Sigmoid colon (tissue), 7 donors: ENCODE measurements around the gene CTXND2. TPM values are rescaled to one million over a fixed set of nuclear protein-coding genes. Genes with fewer than 3 reads are reported as not detected.

ENCODE experiments used
- DNase-seq: peaks from one replicate; pipeline ENCODE4 v3.0.0-alpha.2; 2019
- H3K27ac ChIP-seq, 4 donors: fragments of 200-600 bp; sonication (generic); one replicate each; pipeline ENCODE4 v1.5.1; 2016 to 2019; ENCODE audit warnings: mild to moderate bottlenecking in 1 of 4
- H3K27me3 ChIP-seq, 3 donors: fragments of 200-600 bp; sonication (generic); one replicate each; pipeline ENCODE4 v1.5.1; 2019; ENCODE audit warnings: mild to moderate bottlenecking in 1 of 3
- H3K36me3 ChIP-seq, 4 donors: fragments of 200-600 bp; sonication (generic); one replicate each; pipeline ENCODE4 v1.5.1; 2016 to 2019
- H3K4me1 ChIP-seq, 4 donors: fragments of 200-600 bp; sonication (generic); one replicate each; pipeline ENCODE4 v1.5.1; 2017 to 2019
- H3K4me3 ChIP-seq, 4 donors: fragments of 200-600 bp; sonication (generic); one replicate each; pipeline ENCODE4 v1.5.1; 2017 to 2019; ENCODE audit warnings: mild to moderate bottlenecking in 2 of 4, moderate library complexity in 1 of 4
- H3K9me3 ChIP-seq, 4 donors: fragments of 200-600 bp in 3 of 4; sonication (generic) in 3 of 4; one replicate each; pipeline versions ENCODE4 v1.5.1 to v1.6.1; 2013 to 2019
- EP300 ChIP-seq, 4 donors: sonication (generic); formaldehyde crosslinking; IDR thresholded peaks; one replicate each; pipeline ENCODE4 v1.6.1; 2017; ENCODE audit warnings: antibody characterized with exemption in 4 of 4
- POLR2A ChIP-seq, 2 donors: fragments of 450-650 bp; IDR thresholded peaks; one replicate each; pipeline ENCODE4 v1.6.1; 2016; ENCODE audit warnings: antibody characterized with exemption in 2 of 2, mild to moderate bottlenecking in 2 of 2, moderate library complexity in 2 of 2
- POLR2AphosphoS5 ChIP-seq, 4 donors: sonication (generic); formaldehyde crosslinking; IDR thresholded peaks; one replicate each; pipeline ENCODE4 v1.6.1; 2017; ENCODE audit warnings: antibody characterized with exemption in 4 of 4
- WGBS, 2 donors: extraction: QIAGEN DNeasy Blood & Tissue Kit; methylation state at CpG; one replicate each; pipeline ENCODE4 v1.1.7; 2013; 5-methylcytosine and 5-hydroxymethylcytosine counted together
- intact Hi-C: fragments of 100-400 bp; cut with DNase I; formaldehyde crosslinking; loops from one replicate; pipeline ENCODE4 v1.15.1; 2023
- polyA plus RNA-seq, 3 donors: library from polyadenylated mRNA; stranded (reverse); fragments of 200-250 nt; gene quantifications; one replicate each; pipeline ENCODE4 v1.2.3, GENCODE V29; 2013
- total RNA-seq, 4 donors: library from RNA; depleted of rRNA; stranded (reverse); fragments of >200 nt; gene quantifications; one replicate each; pipeline ENCODE4 v1.1.0, GENCODE V29; 2016
- TF ChIP-seq, protein P1 (sequence below), 4 experiments: fragments of 450-650 bp in 3 of 4; fragments of 200-600 bp in 1 of 4; IDR thresholded peaks; one replicate each; pipeline ENCODE4 v1.5.1; 2016 to 2019; ENCODE audit warnings: antibody characterized with exemption in 4 of 4, mild to moderate bottlenecking in 3 of 4, moderate library complexity in 2 of 4
- donor health status: healthy with polysubstance abuse.
- donor health status: Bipolar disorder and iron deficiency.
- donor health status: healthy.

CTXND2 gene
- total and polyA plus RNA-seq, 7 donors = not detected

DNA sequence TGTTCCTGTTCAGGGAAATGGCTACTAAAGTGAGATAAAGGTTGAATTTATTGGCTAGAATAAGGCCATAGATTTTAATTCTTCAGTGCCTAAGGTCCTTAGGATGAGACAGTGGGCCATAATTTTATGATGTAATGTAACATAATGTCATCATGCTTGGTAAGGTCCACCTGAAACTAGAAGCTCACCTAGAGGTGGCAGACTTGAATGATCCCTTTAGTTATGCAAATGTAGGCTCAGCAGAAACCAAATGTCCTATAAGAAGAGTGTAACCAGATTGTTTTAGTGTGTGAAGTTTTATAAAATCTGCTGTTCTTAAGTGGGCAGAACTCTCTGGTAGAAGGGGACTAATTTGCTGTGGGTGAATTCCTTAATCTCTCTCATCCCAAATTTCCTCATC lies 25.7 kb downstream of the CTXND2 start:
- intact Hi-C loops = no loop called here
- no peak for DNase-seq
- Histone ChIP-seq H3K4me1 (no peaks in the 10 kb centered on the region), H3K27me3 (no peaks in the 10 kb centered on the region), H3K9me3 (no peaks in the 10 kb centered on the region), H3K27ac (no peak overlapping the region), H3K4me3 (no peak overlapping the region), H3K36me3 (no peaks in the 10 kb centered on the region)
- TF ChIP-seq, protein P1, sequence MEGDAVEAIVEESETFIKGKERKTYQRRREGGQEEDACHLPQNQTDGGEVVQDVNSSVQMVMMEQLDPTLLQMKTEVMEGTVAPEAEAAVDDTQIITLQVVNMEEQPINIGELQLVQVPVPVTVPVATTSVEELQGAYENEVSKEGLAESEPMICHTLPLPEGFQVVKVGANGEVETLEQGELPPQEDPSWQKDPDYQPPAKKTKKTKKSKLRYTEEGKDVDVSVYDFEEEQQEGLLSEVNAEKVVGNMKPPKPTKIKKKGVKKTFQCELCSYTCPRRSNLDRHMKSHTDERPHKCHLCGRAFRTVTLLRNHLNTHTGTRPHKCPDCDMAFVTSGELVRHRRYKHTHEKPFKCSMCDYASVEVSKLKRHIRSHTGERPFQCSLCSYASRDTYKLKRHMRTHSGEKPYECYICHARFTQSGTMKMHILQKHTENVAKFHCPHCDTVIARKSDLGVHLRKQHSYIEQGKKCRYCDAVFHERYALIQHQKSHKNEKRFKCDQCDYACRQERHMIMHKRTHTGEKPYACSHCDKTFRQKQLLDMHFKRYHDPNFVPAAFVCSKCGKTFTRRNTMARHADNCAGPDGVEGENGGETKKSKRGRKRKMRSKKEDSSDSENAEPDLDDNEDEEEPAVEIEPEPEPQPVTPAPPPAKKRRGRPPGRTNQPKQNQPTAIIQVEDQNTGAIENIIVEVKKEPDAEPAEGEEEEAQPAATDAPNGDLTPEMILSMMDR (IDR thresholded peaks at IDR 0.05) = no peak
- TF ChIP-seq POLR2AphosphoS5 (IDR thresholded peaks at IDR 0.05) (no peak), EP300 (IDR thresholded peaks at IDR 0.05) (no peak), POLR2A (IDR thresholded peaks at IDR 0.05) (no peak)

DNA sequence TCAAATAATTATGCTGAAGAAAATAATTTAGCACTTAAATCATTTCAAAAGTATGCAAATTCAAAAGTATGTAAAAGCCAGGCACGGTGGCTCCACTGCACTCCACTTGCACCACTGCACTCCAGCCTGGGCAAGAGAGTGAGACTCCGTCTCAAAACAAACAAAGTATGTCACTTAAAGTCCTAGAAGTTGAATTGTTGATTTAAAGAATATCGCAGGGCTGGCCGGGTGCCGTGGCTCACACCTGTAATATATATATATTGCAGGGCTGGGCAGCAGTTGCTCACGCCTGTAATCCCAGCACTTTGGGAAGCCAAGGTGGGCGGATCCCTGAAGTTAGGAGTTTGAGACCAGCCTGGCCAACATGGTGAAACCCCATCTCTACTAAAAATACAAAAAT lies 30.5 kb downstream of the CTXND2 start:
- no peak for DNase-seq
- intact Hi-C loops = no loop called here
- TF ChIP-seq EP300 (IDR thresholded peaks at IDR 0.05) (no peak), POLR2A (IDR thresholded peaks at IDR 0.05) (no peak), POLR2AphosphoS5 (IDR thresholded peaks at IDR 0.05) (no peak)
- TF ChIP-seq, protein P1 (IDR thresholded peaks at IDR 0.05) = no peak
- WGBS, 2 donors = 20 to 72% methylated on average over 7 of the region's 7 CpGs
- no peaks in the 10 kb centered on the region for H3K36me3 ChIP-seq
- H3K4me1 ChIP-seq = no peaks in the 10 kb centered on the region
- no peak overlapping the region for H3K4me3 ChIP-seq
- H3K27ac ChIP-seq = no peak overlapping the region
- H3K9me3 ChIP-seq = no peaks in the 10 kb centered on the region
- H3K27me3 ChIP-seq = no peaks in the 10 kb centered on the region

DNA sequence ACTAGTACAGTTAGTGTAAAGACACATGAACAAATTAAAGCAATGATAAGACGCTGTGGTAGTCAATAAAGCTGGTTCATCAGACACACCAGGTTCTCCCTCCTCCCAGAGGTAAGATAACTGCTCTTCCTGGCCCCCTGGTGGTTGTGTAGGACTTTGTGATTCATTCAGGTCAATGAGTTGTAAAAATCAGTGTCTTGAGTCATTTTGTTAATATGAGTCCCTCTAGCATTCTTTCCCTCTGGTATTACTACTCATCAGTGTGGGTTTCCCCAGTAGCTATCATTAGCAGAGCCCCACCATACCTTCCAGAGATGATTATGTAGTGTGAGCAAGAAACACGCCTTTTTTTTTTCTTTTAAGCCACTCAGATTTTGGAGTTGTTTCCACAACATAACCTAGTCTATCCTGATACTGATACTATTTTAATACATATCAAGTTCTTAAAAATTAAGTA lies 35.6 kb downstream of the CTXND2 start:
- peak; percentile 84 for DNase-seq
- whole genome bisulfite sequencing, 2 donors = 39 to 40% methylated on average over 2 of the region's 2 CpGs

DNA sequence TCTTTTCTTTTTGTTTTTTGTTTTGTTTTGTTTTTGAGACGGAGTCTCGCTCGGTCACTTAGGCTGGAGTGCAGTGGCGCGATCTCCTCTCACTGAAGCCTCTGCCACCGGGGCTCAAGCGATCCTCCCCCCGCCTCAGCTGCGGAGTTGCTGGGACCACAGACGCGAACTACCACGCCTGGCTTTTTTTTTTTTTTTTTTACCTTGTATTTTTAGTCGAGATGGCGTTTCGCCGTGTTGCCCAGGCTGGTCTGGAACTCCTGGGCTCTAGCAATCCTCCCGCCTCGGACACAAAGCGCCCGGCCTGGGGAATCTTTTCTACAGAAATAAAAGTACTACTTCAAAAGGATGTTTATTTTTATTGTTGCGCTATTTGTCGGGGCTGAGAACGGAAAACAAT lies 38.1 kb downstream of the CTXND2 start:
- WGBS, 2 donors = 51 to 74% methylated on average over 23 of the region's 23 CpGs
- peak overlapping the region in 3 of 4 donors; percentile 84 to 90 (median 87) for H3K4me3 ChIP-seq
- no peaks in the 10 kb centered on the region for H3K9me3 ChIP-seq
- peaks cover 0 to 15% (median 13%) of the 10 kb centered on the region in 4 donors for H3K4me1 ChIP-seq
- intact Hi-C loops = loop anchor here (5.0 to 10.0 kb wide), 3 partner anchors 47 to 360 kb away; partner anchors contain the start of genes CERS2 and GOLPH3L
- TF ChIP-seq EP300 (IDR thresholded peaks at IDR 0.05) (no peak), POLR2A (IDR thresholded peaks at IDR 0.05) (no peak), POLR2AphosphoS5 (IDR thresholded peaks at IDR 0.05) (no peak)
- TF ChIP-seq, protein P1 (IDR thresholded peaks at IDR 0.05) = no peak
- H3K27me3 ChIP-seq = no peaks in the 10 kb centered on the region
- DNase-seq = no peak
- peak overlapping the region in 1 of 4 donors; percentile 86 for H3K27ac ChIP-seq
- peaks cover 18 to 28% (median 22%) of the 10 kb centered on the region in 4 donors for H3K36me3 ChIP-seq

More for the DNA sequence above, 35.6 kb downstream of the CTXND2 start:
- peaks cover 0 to 10% (median 10%) of the 10 kb centered on the region in 4 donors for H3K4me1 ChIP-seq
- no peaks in the 10 kb centered on the region for H3K27me3 ChIP-seq
- no peak overlapping the region for H3K4me3 ChIP-seq
- intact Hi-C loops = loop anchor here (10.0 kb wide), 2 partner anchors 228 to 358 kb away; partner anchors contain the start of gene GOLPH3L
- H3K9me3 ChIP-seq = no peaks in the 10 kb centered on the region
- TF ChIP-seq, protein P1 (IDR thresholded peaks at IDR 0.05) = peak; percentile 30 to 70 (median 62)
- no peak for TF ChIP-seq POLR2A (IDR thresholded peaks at IDR 0.05)
- H3K36me3 ChIP-seq = peaks cover 0 to 2% (median 0%) of the 10 kb centered on the region in 4 donors
- H3K27ac ChIP-seq = no peak overlapping the region
